H9 (cell line): Measurements from ENCODE around the gene CDC14A. TPM values are rescaled to one million over a fixed set of nuclear protein-coding genes. Genes with fewer than 3 reads are reported as not detected.

ENCODE experiments used
- DNase-seq: peaks from one replicate; pipeline ENCODE4 v3.0.0-alpha.2; 2017
- H2AFZ ChIP-seq: one replicate; pipeline ENCODE4 v1.6.1; 2013; ENCODE audit warnings: mild to moderate bottlenecking, low read length, control low read depth, moderate library complexity
- H2AK5ac ChIP-seq: 2 replicates; pipeline ENCODE4 v1.6.1; 2013; ENCODE audit warnings: low read length, control low read depth, mixed read lengths; ENCODE audit not compliant: insufficient read length
- H2BK120ac ChIP-seq: one replicate; pipeline ENCODE4 v1.6.1; 2013; ENCODE audit warnings: low read depth, mild to moderate bottlenecking, low read length, control low read depth, inconsistent platforms; ENCODE audit not compliant: poor library complexity, severe bottlenecking
- H2BK12ac ChIP-seq: 2 replicates; pipeline ENCODE4 v1.6.1; 2013; ENCODE audit warnings: low read length, control low read depth, mixed read lengths, low read depth; ENCODE audit not compliant: insufficient read length
- H2BK15ac ChIP-seq: 2 replicates; pipeline ENCODE4 v1.6.1; 2013; ENCODE audit warnings: low read depth, low read length, control low read depth
- H2BK20ac ChIP-seq: one replicate; pipeline ENCODE4 v1.6.1; 2013; ENCODE audit warnings: low read depth, mild to moderate bottlenecking, low read length, control low read depth, inconsistent platforms; ENCODE audit not compliant: poor library complexity, severe bottlenecking
- H2BK5ac ChIP-seq: 2 replicates; pipeline ENCODE4 v1.6.1; 2013; ENCODE audit warnings: low read length, control low read depth, mixed read lengths; ENCODE audit not compliant: insufficient read length
- H3K14ac ChIP-seq: 2 replicates; pipeline ENCODE4 v1.6.1; 2013; ENCODE audit warnings: low read length, control low read depth; ENCODE audit not compliant: insufficient read depth
- H3K18ac ChIP-seq: 2 replicates; pipeline ENCODE4 v1.6.1; 2013; ENCODE audit warnings: low read depth, mild to moderate bottlenecking, mixed read lengths, low read length, control low read depth; ENCODE audit not compliant: insufficient read length
- H3K23ac ChIP-seq: 2 replicates; pipeline ENCODE4 v1.6.1; 2013; ENCODE audit warnings: low read length, control low read depth, mixed read lengths, low read depth; ENCODE audit not compliant: insufficient read length
- H3K23me2 ChIP-seq: 2 replicates; pipeline ENCODE4 v1.6.1; 2013; ENCODE audit warnings: low read depth, mild to moderate bottlenecking, mixed read lengths, low read length, control low read depth; ENCODE audit not compliant: insufficient read length, poor library complexity, severe bottlenecking
- H3K27ac ChIP-seq: 2 replicates; pipeline ENCODE4 v1.5.1; 2013; ENCODE audit warnings: low read length, control low read depth, mixed read lengths, low read depth; ENCODE audit not compliant: insufficient read length
- H3K27me3 ChIP-seq: 2 replicates; pipeline ENCODE4 v1.6.1; 2013; ENCODE audit warnings: low read length, control low read depth, inconsistent platforms; ENCODE audit not compliant: insufficient read depth
- H3K4ac ChIP-seq: 2 replicates; pipeline ENCODE4 v1.6.1; 2013; ENCODE audit warnings: low read depth, mild to moderate bottlenecking, control low read depth, inconsistent platforms, low read length, moderate library complexity
- H3K4me1 ChIP-seq: 2 replicates; pipeline ENCODE4 v1.6.1; 2013; ENCODE audit warnings: low read length, control low read depth, inconsistent platforms; ENCODE audit not compliant: insufficient read depth
- H3K4me2 ChIP-seq: 2 replicates; pipeline ENCODE4 v1.6.1; 2013; ENCODE audit warnings: low read length, control low read depth, mixed read lengths; ENCODE audit not compliant: insufficient read length, insufficient read depth
- H3K56ac ChIP-seq: 2 replicates; pipeline ENCODE4 v1.6.1; 2013; ENCODE audit warnings: low read depth, mild to moderate bottlenecking, mixed read lengths, low read length, control low read depth; ENCODE audit not compliant: insufficient read length
- H3K79me1 ChIP-seq: 2 replicates; pipeline ENCODE4 v1.6.1; 2013; ENCODE audit warnings: low read depth, mild to moderate bottlenecking, moderate library complexity, low read length, control low read depth, inconsistent platforms; ENCODE audit not compliant: insufficient read depth, poor library complexity, severe bottlenecking
- H3K79me2 ChIP-seq: 2 replicates; pipeline ENCODE4 v1.6.1; 2013; ENCODE audit warnings: low read length, control low read depth, inconsistent platforms; ENCODE audit not compliant: insufficient read depth
- H3K9ac ChIP-seq: 2 replicates; pipeline ENCODE4 v1.6.1; 2013; ENCODE audit warnings: low read length, control low read depth, mixed read lengths; ENCODE audit not compliant: insufficient read length; ENCODE audit errors: extremely low read depth
- H3K9me3 ChIP-seq: one replicate; pipeline ENCODE4 v1.6.1; 2013; ENCODE audit warnings: low read depth, low read length, inconsistent platforms; ENCODE audit not compliant: control insufficient read depth
- H3T11ph ChIP-seq: one replicate; pipeline ENCODE4 v1.6.1; 2013; ENCODE audit warnings: mild to moderate bottlenecking, low read length, control low read depth, inconsistent platforms
- H4K20me1 ChIP-seq: one replicate; pipeline ENCODE4 v1.6.1; 2013; ENCODE audit not compliant: control insufficient read depth, insufficient read length, insufficient read depth
- H4K5ac ChIP-seq: 2 replicates; pipeline ENCODE4 v1.6.1; 2013; ENCODE audit warnings: low read depth, mild to moderate bottlenecking, mixed read lengths, low read length, control low read depth; ENCODE audit not compliant: insufficient read length
- H4K8ac ChIP-seq: replicated peaks from 2 replicates; pipeline ENCODE4 v1.6.1; 2013; ENCODE audit warnings: low read length, control low read depth, mixed read lengths, low read depth; ENCODE audit not compliant: insufficient read length
- H4K91ac ChIP-seq: 2 replicates; pipeline ENCODE4 v1.6.1; 2013; ENCODE audit warnings: low read depth, mild to moderate bottlenecking, moderate library complexity, mixed read lengths, low read length, control low read depth; ENCODE audit not compliant: insufficient read length
- H3K27ac Mint-ChIP-seq, 3 experiments: 2 replicates in 2 of 3; 3 replicates in 1 of 3; pipeline ENCODE4 v1.8.0; 2020 to 2021; ENCODE audit warnings: mixed read lengths in 3 of 3, mild to moderate bottlenecking in 1 of 3, moderate library complexity in 1 of 3
- H3K27me3 Mint-ChIP-seq: 2 replicates; pipeline ENCODE4 v1.8.0; 2021; ENCODE audit warnings: low read depth, mild to moderate bottlenecking, moderate library complexity, mixed read lengths
- H3K36me3 Mint-ChIP-seq, 3 experiments: 2 replicates in 2 of 3; 3 replicates in 1 of 3; pipeline ENCODE4 v1.8.0; 2020 to 2021; ENCODE audit warnings: low read depth in 3 of 3, mixed read lengths in 3 of 3; ENCODE audit not compliant: insufficient read depth in 1 of 3
- H3K4me1 Mint-ChIP-seq, 2 experiments: 2 replicates each; pipeline ENCODE4 v1.8.0; 2020; ENCODE audit warnings: mixed read lengths in 2 of 2
- H3K4me3 Mint-ChIP-seq, 2 experiments: 2 replicates in 1 of 2; 3 replicates in 1 of 2; pipeline ENCODE4 v1.8.0; 2020 to 2021; ENCODE audit warnings: mild to moderate bottlenecking in 2 of 2, mixed read lengths in 2 of 2, moderate library complexity in 1 of 2
- H3K9me3 Mint-ChIP-seq, 2 experiments: 2 replicates in 1 of 2; 3 replicates in 1 of 2; pipeline ENCODE4 v1.8.0; 2020; ENCODE audit warnings: mild to moderate bottlenecking in 2 of 2, mixed read lengths in 2 of 2, moderate library complexity in 1 of 2
- CTCF ChIP-seq: fragments of 200-600 bp; sonication (generic); conservative IDR thresholded peaks from 3 replicates; pipeline ENCODE4 v1.8.0; 2021; ENCODE audit warnings: antibody characterized with exemption, mild to moderate bottlenecking
- WGBS: extraction: QIAGEN DNeasy Blood & Tissue Kit; methylation state at CpG from one replicate; pipeline ENCODE4 v1.1.7; 2013; ENCODE audit warnings: missing lambda C conversion rate, low lambda C conversion rate, mixed read lengths; ENCODE audit not compliant: insufficient read length; ENCODE audit errors: extremely low coverage; 5-methylcytosine and 5-hydroxymethylcytosine counted together
- total RNA-seq: library from RNA; stranded (reverse); gene quantifications from 2 replicates; pipeline ENCODE4 v1.2.1, GENCODE V29; 2021

Gene CDC14A
- total RNA-seq, 1 experiment from 2014 or later, result 8.9 TPM

GRCh38 chr1:100387209-100387608 lies 34.9 kb downstream of the CDC14A start:
- Histone ChIP-seq H3K27me3 (no peaks in the 10 kb centered on the region), H2AFZ (no peak overlapping the region), H3K4ac (no peak overlapping the region), H2BK12ac (no peak overlapping the region), H2AK5ac (no peak overlapping the region), H2BK120ac (no peak overlapping the region), H2BK20ac (no peak overlapping the region), H3K79me2 (no peaks in the 10 kb centered on the region), H3K23me2 (no peaks in the 10 kb centered on the region), H4K8ac (no peak overlapping the region), H3K9me3 (no peaks in the 10 kb centered on the region), H3K56ac (no peak overlapping the region), H3T11ph (no peak overlapping the region), H3K4me1 (no peaks in the 10 kb centered on the region; the same call in 1 of the 2 replicates), H3K4me2 (no peak overlapping the region), H2BK15ac (no peak overlapping the region), H4K5ac (no peak overlapping the region), H3K14ac (no peak overlapping the region), H3K9ac (no peak overlapping the region), H2BK5ac (no peak overlapping the region), H3K79me1 (no peaks in the 10 kb centered on the region), H3K23ac (no peak overlapping the region), H4K91ac (no peak overlapping the region), H4K20me1 (no peaks in the 10 kb centered on the region), H3K18ac (no peak overlapping the region), H3K27ac (no peak overlapping the region)
- no peak for DNase-seq
- H3K27me3 Mint-ChIP-seq, result no peaks in the 10 kb centered on the region
- no peak overlapping the region for H3K4me3 Mint-ChIP-seq
- WGBS, result no CpG with 5 or more reads among the region's 5 CpGs
- H3K4me1 Mint-ChIP-seq, result peaks cover 16 to 17% of the 10 kb centered on the region in 2 experiments
- peak overlapping the region in 2 of 3 experiments; percentile 21 to 49; a peak in 1 of 7 replicates for H3K27ac Mint-ChIP-seq
- H3K9me3 Mint-ChIP-seq, result no peaks in the 10 kb centered on the region
- TF ChIP-seq CTCF, result no peak
- H3K36me3 Mint-ChIP-seq, result no peaks in the 10 kb centered on the region
